ENCODE measurements around the gene RENBP. TPM values are rescaled to one million over a fixed set of nuclear protein-coding genes. Genes with fewer than 3 reads are reported as not detected.

The RENBP gene
- polyA plus RNA-seq, 3 donors: 2.7 to 125 (median 3.8) TPM

GRCh38 chrX:153927672-153927921 lies 16.8 kb downstream of the RENBP start:
- H3K4me3 ChIP-seq (replicated peaks in 1 of 3; ENCODE audit: low read depth in 2 of 3, low read length in 3 of 3): peak overlapping the region; percentile 44 to 90 (median 89)
- peaks cover 62% of the 10 kb centered on the region for H3K79me2 ChIP-seq (ENCODE audit: insufficient read depth, low read length)
- peaks cover 92% of the 10 kb centered on the region for H4K20me1 ChIP-seq (ENCODE audit: insufficient read depth, low read length)
- Mint-ChIP-seq H3K27me3 (ENCODE audit: low read depth in 3 of 3) (peaks cover 0 to 28% (median 2%) of the 10 kb centered on the region in 3 donors), H3K4me3 (peak overlapping the region; percentile 83 to 90), H3K27ac (peak overlapping the region; percentile 93 to 99 (median 98)), H3K9me3 (peaks cover 0 to 17% (median 6%) of the 10 kb centered on the region in 7 donors), H3K4me1 (peaks cover 30% of the 10 kb centered on the region), H3K36me3 (peaks cover 17 to 40% of the 10 kb centered on the region in 2 donors)
- peaks cover 54 to 80% of the 10 kb centered on the region in 2 donors for H3K4me1 ChIP-seq (ENCODE audit: control insufficient read depth in 1 of 2, insufficient read depth in 2 of 2, low read length in 2 of 2)
- no peaks in the 10 kb centered on the region for H3K27me3 ChIP-seq (ENCODE audit: control insufficient read depth in 2 of 2, insufficient read depth in 2 of 2, low read length in 2 of 2)
- H3K4me2 ChIP-seq (replicated peaks; ENCODE audit: extremely low read depth, low read length, poor library complexity, severe bottlenecking): peak overlapping the region; percentile 97
- peak overlapping the region; percentile 94 to 99 for H3K27ac ChIP-seq (ENCODE audit: low read depth in 1 of 2, low read length in 2 of 2)
- intact Hi-C loops (cut with micrococcal nuclease): loop anchor here (5.0 to 10.0 kb wide), 4 partner anchors 133 to 205 kb away; partner anchors contain the start of genes IDH3G (in 2 of the 2), SSR4 (in 2 of the 2), ABCD1 (in 1 of the 2) and BCAP31 (in 1 of the 2)
- peak overlapping the region; percentile 82 for H3K9ac ChIP-seq (ENCODE audit: insufficient read depth, low read length, poor library complexity, severe bottlenecking)
- TF ChIP-seq CTCF (IDR thresholded peaks at IDR 0.05): no peak
- no peak for DNase-seq
- peaks cover 30 to 31% of the 10 kb centered on the region in 2 donors for H3K36me3 ChIP-seq (replicated peaks in 1 of 2; ENCODE audit: control insufficient read depth in 1 of 2, insufficient read depth in 2 of 2, low read length in 2 of 2)
- WGBS (ENCODE audit: insufficient coverage): 0% methylated on average over 1 of the region's 8 CpGs
- no peaks in the 10 kb centered on the region for H3K9me3 ChIP-seq (replicated peaks in 1 of 2; ENCODE audit: control insufficient read depth in 1 of 2, insufficient read depth in 1 of 2, low read length in 2 of 2)
- peak overlapping the region; percentile 31 for H2AFZ ChIP-seq (ENCODE audit: insufficient read depth, low read depth, low read length, poor library complexity, severe bottlenecking)

- peaks cover 62% of the 10 kb centered on the region for H3K79me2 ChIP-seq (ENCODE audit: insufficient read depth, low read length)
- H3K9ac ChIP-seq (ENCODE audit: insufficient read depth, low read length, poor library complexity, severe bottlenecking): peak overlapping the region; percentile 82
- peak overlapping the region; percentile 52 for H2AFZ ChIP-seq (ENCODE audit: insufficient read depth, low read depth, low read length, poor library complexity, severe bottlenecking)
- peaks cover 26% of the 10 kb centered on the region in 2 donors for H3K36me3 ChIP-seq (replicated peaks in 1 of 2; ENCODE audit: control insufficient read depth in 1 of 2, insufficient read depth in 2 of 2, low read length in 2 of 2)
- Mint-ChIP-seq H3K27ac (peak overlapping the region; percentile 93 to 99 (median 98)), H3K4me3 (peak overlapping the region; percentile 83 to 90), H3K9me3 (peaks cover 0 to 17% (median 6%) of the 10 kb centered on the region in 7 donors), H3K36me3 (peaks cover 15 to 38% of the 10 kb centered on the region in 2 donors), H3K4me1 (peaks cover 35% of the 10 kb centered on the region), H3K27me3 (ENCODE audit: low read depth in 3 of 3) (peaks cover 0 to 33% (median 2%) of the 10 kb centered on the region in 3 donors)
- peaks cover 59 to 85% of the 10 kb centered on the region in 2 donors for H3K4me1 ChIP-seq (ENCODE audit: control insufficient read depth in 1 of 2, insufficient read depth in 2 of 2, low read length in 2 of 2)
- no peaks in the 10 kb centered on the region for H3K27me3 ChIP-seq (ENCODE audit: control insufficient read depth in 2 of 2, insufficient read depth in 2 of 2, low read length in 2 of 2)
- TF ChIP-seq CTCF (IDR thresholded peaks at IDR 0.05): no peak
- peaks cover 92% of the 10 kb centered on the region for H4K20me1 ChIP-seq (ENCODE audit: insufficient read depth, low read length)
- H3K4me3 ChIP-seq (replicated peaks in 1 of 3; ENCODE audit: low read depth in 2 of 3, low read length in 3 of 3): peak overlapping the region; percentile 44 to 90 (median 89)
- H3K27ac ChIP-seq (ENCODE audit: low read depth in 1 of 2, low read length in 2 of 2): peak overlapping the region; percentile 94 to 99
- DNase-seq: peak; percentile 82 to 88 (median 84)
- H3K9me3 ChIP-seq (replicated peaks in 1 of 2; ENCODE audit: control insufficient read depth in 1 of 2, insufficient read depth in 1 of 2, low read length in 2 of 2): no peaks in the 10 kb centered on the region
- 0% methylated on average over 13 of the region's 31 CpGs for WGBS (ENCODE audit: insufficient coverage)
- peak overlapping the region; percentile 97 for H3K4me2 ChIP-seq (replicated peaks; ENCODE audit: extremely low read depth, low read length, poor library complexity, severe bottlenecking)
- intact Hi-C loops (cut with micrococcal nuclease): loop anchor here (5.0 to 10.0 kb wide), 4 partner anchors 132 to 205 kb away; partner anchors contain the start of genes IDH3G (in 2 of the 2), SSR4 (in 2 of the 2), ABCD1 (in 1 of the 2) and BCAP31 (in 1 of the 2)
Observed at GRCh38 chrX:153926858-153927671, 17.4 kb downstream of the RENBP start.

Measured in CD14-positive monocyte (primary cell).